ENCODE results near the gene BCS1L.
A peak's percentile ranks its signal among the peaks of the same experiment; 100 is the strongest.

DNA sequence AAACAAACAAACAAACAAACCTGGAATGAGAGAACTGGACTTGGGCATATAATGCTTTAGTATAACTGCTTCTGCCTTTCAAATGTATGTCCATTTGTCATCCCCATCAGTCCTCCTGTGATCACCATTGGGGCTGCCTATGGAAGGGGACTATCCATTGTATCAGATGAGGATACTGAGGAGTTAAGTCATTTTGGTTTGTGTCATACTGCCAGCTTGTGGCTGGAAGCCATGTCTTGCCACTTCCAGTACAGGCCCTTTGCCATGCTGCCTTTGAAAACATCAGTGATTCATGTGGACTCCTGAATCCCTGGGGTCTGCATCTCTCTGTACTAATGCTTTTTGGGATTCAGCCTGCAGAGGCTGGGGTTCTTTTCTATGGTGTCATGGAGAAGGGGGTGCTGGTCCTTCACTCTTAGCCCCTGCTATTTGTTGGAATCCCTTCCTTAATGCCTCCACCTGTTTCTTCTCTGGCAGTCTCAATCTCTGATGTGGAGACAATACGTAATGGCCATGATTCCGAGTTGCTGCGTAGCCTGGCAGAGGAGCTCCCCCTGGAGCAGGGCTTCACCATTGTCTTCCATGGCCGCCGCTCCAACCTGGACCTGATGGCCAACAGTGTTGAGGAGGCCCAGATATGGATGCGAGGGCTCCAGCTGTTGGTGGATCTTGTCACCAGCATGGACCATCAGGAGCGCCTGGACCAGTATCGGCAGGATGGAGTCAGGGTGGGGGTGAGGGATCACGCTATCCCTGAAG is 41.2 kb upstream of the BCS1L start:
- TF ChIP-seq, protein P1, sequence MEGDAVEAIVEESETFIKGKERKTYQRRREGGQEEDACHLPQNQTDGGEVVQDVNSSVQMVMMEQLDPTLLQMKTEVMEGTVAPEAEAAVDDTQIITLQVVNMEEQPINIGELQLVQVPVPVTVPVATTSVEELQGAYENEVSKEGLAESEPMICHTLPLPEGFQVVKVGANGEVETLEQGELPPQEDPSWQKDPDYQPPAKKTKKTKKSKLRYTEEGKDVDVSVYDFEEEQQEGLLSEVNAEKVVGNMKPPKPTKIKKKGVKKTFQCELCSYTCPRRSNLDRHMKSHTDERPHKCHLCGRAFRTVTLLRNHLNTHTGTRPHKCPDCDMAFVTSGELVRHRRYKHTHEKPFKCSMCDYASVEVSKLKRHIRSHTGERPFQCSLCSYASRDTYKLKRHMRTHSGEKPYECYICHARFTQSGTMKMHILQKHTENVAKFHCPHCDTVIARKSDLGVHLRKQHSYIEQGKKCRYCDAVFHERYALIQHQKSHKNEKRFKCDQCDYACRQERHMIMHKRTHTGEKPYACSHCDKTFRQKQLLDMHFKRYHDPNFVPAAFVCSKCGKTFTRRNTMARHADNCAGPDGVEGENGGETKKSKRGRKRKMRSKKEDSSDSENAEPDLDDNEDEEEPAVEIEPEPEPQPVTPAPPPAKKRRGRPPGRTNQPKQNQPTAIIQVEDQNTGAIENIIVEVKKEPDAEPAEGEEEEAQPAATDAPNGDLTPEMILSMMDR (conservative IDR thresholded peaks at IDR 0.05; ENCODE audit: low read length) = peak; percentile 15; the same call in 1 of the 2 replicates
- TF ChIP-seq EZH2phosphoT487 (IDR thresholded peaks at IDR 0.05; ENCODE audit: borderline replicate concordance) = no peak
